ENCODE results near the gene CFAP57.

DNA sequence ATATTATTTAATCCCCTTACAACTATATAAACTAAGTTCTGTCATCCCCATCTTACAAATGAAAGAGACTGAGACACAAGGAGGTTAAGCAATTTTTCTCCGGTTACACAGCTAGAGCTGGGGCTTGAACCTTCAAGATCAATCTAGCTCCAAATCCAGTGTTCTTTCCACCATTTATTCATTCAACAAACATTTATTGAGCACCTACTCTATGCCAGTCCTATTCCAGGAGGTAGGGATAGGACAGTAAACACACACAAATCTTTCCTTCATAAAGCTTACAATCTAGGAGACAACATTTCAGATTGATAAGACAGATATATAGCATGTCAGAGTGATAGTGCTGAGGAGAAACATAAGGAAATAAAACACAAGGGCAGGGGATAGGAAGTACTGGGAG, 94.8 kb downstream of the CFAP57 start:
- TF ChIP-seq MXI1 (conservative IDR thresholded peaks at IDR 0.05; ENCODE audit: poor library complexity, severe bottlenecking) (no peak), EP300 (conservative IDR thresholded peaks at IDR 0.05; ENCODE audit: poor library complexity, severe bottlenecking) (no peak)

Data from neural cell (in vitro differentiated cells).